A549 (cell line): ENCODE measurements around the gene AJUBA.

ENCODE experiments used
- CTCF ChIP-seq: fragments of >200 bp; sonication (Bioruptor Twin); formaldehyde crosslinking; IDR thresholded peaks from 3 replicates; pipeline ENCODE4 v1.5.1; 2016
- MAZ ChIP-seq: fragments of 150-350 bp; IDR thresholded peaks from 2 replicates; pipeline ENCODE4 v1.6.1; 2014; ENCODE audit warnings: antibody characterized with exemption, low read depth, low read length, borderline replicate concordance
- RAD21 ChIP-seq, 2 experiments: fragments of >200 bp in 1 of 2; sonication (Bioruptor Twin) in 1 of 2; formaldehyde crosslinking in 1 of 2; IDR thresholded peaks in 1 of 2; conservative IDR thresholded peaks in 1 of 2; 2 replicates in 1 of 2; 3 replicates in 1 of 2; pipeline ENCODE4 v1.6.1; 2012 to 2018; ENCODE audit warnings: inconsistent platforms in 1 of 2
- SMC3 ChIP-seq: fragments of >200 bp; sonication (Bioruptor Twin); formaldehyde crosslinking; IDR thresholded peaks from 3 replicates; pipeline ENCODE4 v1.6.1; 2018; ENCODE audit warnings: inconsistent platforms

DNA sequence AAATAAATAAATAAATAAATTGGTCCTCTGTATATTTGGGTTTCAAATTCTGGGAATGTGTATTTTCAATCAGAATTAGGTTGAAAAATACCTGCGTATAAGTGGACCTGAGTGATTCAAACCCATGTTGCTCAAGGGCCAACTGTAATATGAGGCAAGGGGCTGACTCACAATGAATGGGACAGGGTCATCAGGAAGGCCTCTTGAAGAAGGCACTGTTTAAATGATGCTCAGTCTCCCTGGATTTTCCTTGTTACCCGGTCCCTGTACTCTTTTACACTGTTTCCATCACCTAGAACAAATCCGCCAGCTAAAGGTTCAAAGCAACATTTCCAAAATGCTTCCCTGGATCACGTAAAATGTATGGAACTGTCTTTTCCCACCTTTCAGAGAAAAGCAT is 48.6 kb upstream of the AJUBA start:
- TF ChIP-seq RAD21 (conservative IDR thresholded peaks at IDR 0.05 in 1 of 2, IDR thresholded peaks at IDR 0.05 in 1 of 2) (no peak), SMC3 (no peak), CTCF (no peak), MAZ (no peak)
